ENCODE data around the gene FAM168A. TPM values are rescaled to one million over a fixed set of nuclear protein-coding genes. Genes with fewer than 3 reads are reported as not detected.
A peak's percentile ranks its signal among the peaks of the same experiment; 100 is the strongest.

The FAM168A gene
- total and polyA plus RNA-seq, 4 donors, result 5.5 to 52.0 (median 25.5) TPM

DNA sequence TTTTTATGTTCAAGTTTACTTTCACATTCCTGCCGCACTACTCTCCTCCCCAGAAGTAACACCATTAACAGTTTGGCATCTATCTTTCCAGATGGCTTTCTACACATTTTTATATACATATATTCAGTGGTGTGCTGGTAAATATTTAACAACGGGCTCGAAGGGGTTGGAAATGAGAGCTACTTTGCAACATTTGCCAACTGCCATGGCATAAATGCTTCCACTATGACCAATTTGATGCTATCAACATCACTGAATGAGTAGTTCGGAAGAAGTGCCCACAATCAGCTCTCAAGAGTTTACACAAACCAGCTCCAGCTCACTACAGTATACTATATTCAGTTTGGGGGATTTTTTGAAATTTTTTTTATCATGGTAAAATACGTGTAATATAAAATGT lies 166.5 kb downstream of the FAM168A start:
- DNase-seq, result no peak
- Histone ChIP-seq H3K36me3 (ENCODE audit: control insufficient read depth in 1 of 2, insufficient read depth in 2 of 2, low read length in 1 of 2) (peaks cover 0 to 3% of the 10 kb centered on the region in 2 donors), H3K27ac (ENCODE audit: low read depth in 1 of 2, low read length in 2 of 2) (no peak overlapping the region), H3K4me1 (ENCODE audit: control insufficient read depth in 1 of 2, insufficient read depth in 2 of 2, low read length in 2 of 2) (peaks cover 0 to 2% of the 10 kb centered on the region in 2 donors), H3K9me3 (ENCODE audit: control insufficient read depth, low read length) (no peaks in the 10 kb centered on the region), H3K27me3 (ENCODE audit: control insufficient read depth in 1 of 2, insufficient read depth in 2 of 2, low read length in 1 of 2) (no peaks in the 10 kb centered on the region), H3K4me3 (ENCODE audit: low read length in 2 of 2) (no peak overlapping the region)
- ATAC-seq (ENCODE audit: low FRiP score), result no peak
- intact Hi-C loops (cut with DNase I), result no loop called here
- 87 to 91% methylated on average over 5 of the region's 5 CpGs for WGBS, 2 donors

DNA sequence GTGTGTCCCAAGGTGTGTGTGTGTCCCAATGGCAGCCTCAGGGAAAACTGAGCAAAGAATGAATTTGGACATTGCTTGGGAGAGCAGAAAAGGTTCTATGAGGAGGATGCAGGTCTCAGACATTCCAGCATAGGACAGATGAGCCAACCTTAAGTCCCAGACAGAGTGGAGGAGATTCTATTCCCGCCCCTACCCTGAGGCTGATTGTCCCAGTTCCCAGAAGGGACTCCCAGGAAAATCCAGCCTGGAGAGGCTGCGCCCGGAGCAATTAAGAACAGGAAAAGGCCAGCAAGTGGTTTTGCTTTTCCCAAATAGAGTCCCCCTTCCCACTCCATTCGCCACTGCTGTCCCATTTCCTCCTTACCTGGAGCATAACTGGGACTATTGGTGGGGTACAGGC lies 167.6 kb downstream of the FAM168A start:
- Histone ChIP-seq H3K36me3 (ENCODE audit: control insufficient read depth in 1 of 2, insufficient read depth in 2 of 2, low read length in 1 of 2) (peaks cover 0 to 3% of the 10 kb centered on the region in 2 donors), H3K27me3 (ENCODE audit: control insufficient read depth in 1 of 2, insufficient read depth in 2 of 2, low read length in 1 of 2) (no peaks in the 10 kb centered on the region), H3K4me3 (ENCODE audit: low read length in 2 of 2) (no peak overlapping the region), H3K4me1 (ENCODE audit: control insufficient read depth in 1 of 2, insufficient read depth in 2 of 2, low read length in 2 of 2) (peaks cover 0 to 4% of the 10 kb centered on the region in 2 donors), H3K27ac (ENCODE audit: low read depth in 1 of 2, low read length in 2 of 2) (no peak overlapping the region), H3K9me3 (ENCODE audit: control insufficient read depth, low read length) (no peaks in the 10 kb centered on the region)
- WGBS, 2 donors, result 95 to 99% methylated on average over 4 of the region's 4 CpGs
- ATAC-seq (ENCODE audit: low FRiP score), result no peak
- intact Hi-C loops (cut with DNase I), result no loop called here
- no peak for DNase-seq

DNA sequence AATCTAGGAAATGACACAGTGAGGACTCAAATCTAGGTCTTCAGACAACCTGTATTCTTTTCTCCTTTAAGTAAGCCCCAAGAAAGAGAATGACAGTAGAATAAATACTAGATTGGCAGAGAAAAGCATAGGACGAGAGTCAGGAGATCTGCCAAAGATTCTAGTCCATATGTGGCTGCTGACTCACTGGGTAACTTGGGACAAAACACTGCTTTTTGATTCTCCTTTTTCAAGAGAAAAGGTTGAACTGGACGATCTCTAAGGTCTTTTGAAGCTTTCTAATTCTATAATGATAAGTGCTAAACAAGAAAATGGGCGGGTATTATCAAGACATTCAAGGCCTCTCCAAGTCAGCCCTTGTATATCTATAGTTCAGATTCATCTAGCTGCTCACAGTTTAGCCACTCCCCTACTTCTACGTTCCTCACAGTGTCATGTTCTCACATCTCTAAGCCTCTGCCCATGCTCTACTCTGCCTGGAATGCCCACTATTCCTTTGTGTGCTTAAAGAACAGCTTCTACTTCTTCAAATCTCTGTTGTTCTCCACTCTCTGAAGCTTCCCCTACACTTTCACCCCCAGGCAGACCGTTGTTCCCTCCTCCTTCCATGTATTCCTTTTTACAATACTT lies 168.7 kb downstream of the FAM168A start:
- Histone ChIP-seq H3K9me3 (ENCODE audit: control insufficient read depth, low read length) (no peaks in the 10 kb centered on the region), H3K27me3 (ENCODE audit: control insufficient read depth in 1 of 2, insufficient read depth in 2 of 2, low read length in 1 of 2) (no peaks in the 10 kb centered on the region), H3K36me3 (ENCODE audit: control insufficient read depth in 1 of 2, insufficient read depth in 2 of 2, low read length in 1 of 2) (peaks cover 0 to 3% of the 10 kb centered on the region in 2 donors), H3K4me3 (ENCODE audit: low read length in 2 of 2) (no peak overlapping the region), H3K27ac (ENCODE audit: low read depth in 1 of 2, low read length in 2 of 2) (no peak overlapping the region), H3K4me1 (ENCODE audit: control insufficient read depth in 1 of 2, insufficient read depth in 2 of 2, low read length in 2 of 2) (peaks cover 0 to 4% of the 10 kb centered on the region in 2 donors)
- DNase-seq (no peak), ATAC-seq (ENCODE audit: low FRiP score) (no peak)
- WGBS, 2 donors, result 42% methylated on average over 5 of the region's 5 CpGs
- intact Hi-C loops (cut with DNase I), result no loop called here

DNA sequence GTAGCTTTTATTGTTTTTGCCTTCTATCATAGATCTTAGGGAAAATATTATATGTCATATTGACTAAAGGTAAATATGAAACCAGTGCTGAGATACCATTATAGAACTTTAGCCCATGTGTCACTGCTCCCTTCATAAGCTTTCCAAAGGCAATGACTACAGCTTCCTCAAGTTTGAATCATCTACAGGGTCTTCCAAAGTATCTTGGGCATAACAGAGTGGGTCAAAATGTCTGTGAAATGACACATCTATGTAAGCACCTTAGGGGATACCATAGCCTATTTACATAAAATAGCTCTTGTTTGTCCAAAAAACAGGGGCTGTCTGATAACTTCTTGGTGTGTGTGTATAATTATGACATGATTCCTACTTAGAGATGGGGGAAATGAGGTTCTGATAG lies 169.2 kb downstream of the FAM168A start:
- DNase-seq (no peak), ATAC-seq (ENCODE audit: low FRiP score) (no peak)
- H3K36me3 ChIP-seq (ENCODE audit: control insufficient read depth in 1 of 2, insufficient read depth in 2 of 2, low read length in 1 of 2), result peaks cover 0 to 3% of the 10 kb centered on the region in 2 donors
- H3K27ac ChIP-seq (ENCODE audit: low read depth in 1 of 2, low read length in 2 of 2), result no peak overlapping the region
- H3K9me3 ChIP-seq (ENCODE audit: control insufficient read depth, low read length), result no peaks in the 10 kb centered on the region
- no peak overlapping the region for H3K4me3 ChIP-seq (ENCODE audit: low read length in 2 of 2)
- no peaks in the 10 kb centered on the region for H3K27me3 ChIP-seq (ENCODE audit: control insufficient read depth in 1 of 2, insufficient read depth in 2 of 2, low read length in 1 of 2)
- intact Hi-C loops (cut with DNase I), result no loop called here
- H3K4me1 ChIP-seq (ENCODE audit: control insufficient read depth in 1 of 2, insufficient read depth in 2 of 2, low read length in 2 of 2), result peaks cover 0 to 4% of the 10 kb centered on the region in 2 donors

DNA sequence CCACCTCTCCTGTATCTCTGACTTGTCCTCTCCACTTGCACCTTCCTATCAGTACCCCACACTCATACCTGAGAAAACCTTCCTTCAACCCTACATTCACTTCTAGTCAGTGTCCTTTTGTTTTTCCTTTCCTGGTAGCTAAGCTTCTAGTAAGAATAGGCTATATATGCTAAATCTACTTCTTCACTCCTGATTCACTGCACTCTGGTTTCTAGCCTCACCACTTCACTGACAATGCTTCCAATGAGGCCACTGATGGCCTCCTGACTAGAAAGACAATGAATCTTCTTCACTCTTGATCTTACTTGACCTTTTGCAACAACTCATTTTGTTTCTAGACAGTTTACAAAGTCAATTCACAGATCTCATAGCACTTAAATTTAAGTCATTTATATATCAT lies 169.7 kb downstream of the FAM168A start:
- Histone ChIP-seq H3K4me1 (ENCODE audit: control insufficient read depth in 1 of 2, insufficient read depth in 2 of 2, low read length in 2 of 2) (peaks cover 0 to 4% of the 10 kb centered on the region in 2 donors), H3K27me3 (ENCODE audit: control insufficient read depth in 1 of 2, insufficient read depth in 2 of 2, low read length in 1 of 2) (no peaks in the 10 kb centered on the region), H3K27ac (ENCODE audit: low read depth in 1 of 2, low read length in 2 of 2) (no peak overlapping the region), H3K4me3 (ENCODE audit: low read length in 2 of 2) (no peak overlapping the region), H3K9me3 (ENCODE audit: control insufficient read depth, low read length) (no peaks in the 10 kb centered on the region), H3K36me3 (ENCODE audit: control insufficient read depth in 1 of 2, insufficient read depth in 2 of 2, low read length in 1 of 2) (peaks cover 0 to 3% of the 10 kb centered on the region in 2 donors)
- DNase-seq (no peak), ATAC-seq (ENCODE audit: low FRiP score) (no peak)
- intact Hi-C loops (cut with DNase I), result no loop called here

DNA sequence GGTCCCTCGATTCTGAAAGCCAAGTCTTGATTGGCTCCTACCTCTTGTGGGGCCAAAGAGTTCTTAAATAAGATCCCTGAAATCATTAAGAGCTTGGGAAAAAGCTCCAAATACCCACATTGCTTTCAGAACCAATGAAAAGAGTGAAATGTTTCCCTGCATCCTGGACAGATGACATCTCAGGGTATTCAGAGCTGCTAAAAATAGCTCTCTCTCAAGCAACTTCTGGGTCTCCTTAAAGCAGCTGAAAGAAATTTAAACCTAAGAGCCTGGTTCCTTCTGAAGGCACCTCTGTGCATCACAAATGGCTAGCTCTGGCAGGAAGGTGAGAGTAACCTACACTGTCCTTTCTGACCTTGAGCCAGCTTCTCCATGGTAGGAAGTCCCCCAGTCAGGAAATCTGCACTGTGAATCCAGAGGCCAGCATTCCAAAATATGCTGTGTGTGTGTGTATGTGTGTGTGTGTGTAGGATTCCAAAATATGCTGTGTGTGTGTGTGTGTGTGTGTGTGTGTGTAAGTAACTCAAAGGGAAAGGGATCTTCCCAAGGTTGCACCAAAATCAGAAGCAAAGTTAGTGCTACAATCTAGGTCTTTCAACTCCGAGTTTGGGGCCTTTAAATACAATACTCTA lies 171.6 kb downstream of the FAM168A start:
- H3K36me3 ChIP-seq (ENCODE audit: control insufficient read depth in 1 of 2, insufficient read depth in 2 of 2, low read length in 1 of 2), result peaks cover 0 to 3% of the 10 kb centered on the region in 2 donors
- intact Hi-C loops (cut with DNase I), result no loop called here
- WGBS, 2 donors, result 38 to 49% methylated on average over 2 of the region's 2 CpGs
- H3K9me3 ChIP-seq (ENCODE audit: control insufficient read depth, low read length), result no peaks in the 10 kb centered on the region
- no peak overlapping the region for H3K4me3 ChIP-seq (ENCODE audit: low read length in 2 of 2)
- H3K27me3 ChIP-seq (ENCODE audit: control insufficient read depth in 1 of 2, insufficient read depth in 2 of 2, low read length in 1 of 2), result no peaks in the 10 kb centered on the region
- DNase-seq, result no peak
- no peak for ATAC-seq (ENCODE audit: low FRiP score)
- no peak overlapping the region for H3K27ac ChIP-seq (ENCODE audit: low read depth in 1 of 2, low read length in 2 of 2)
- H3K4me1 ChIP-seq (ENCODE audit: control insufficient read depth in 1 of 2, insufficient read depth in 2 of 2, low read length in 2 of 2), result peaks cover 0 to 4% of the 10 kb centered on the region in 2 donors

DNA sequence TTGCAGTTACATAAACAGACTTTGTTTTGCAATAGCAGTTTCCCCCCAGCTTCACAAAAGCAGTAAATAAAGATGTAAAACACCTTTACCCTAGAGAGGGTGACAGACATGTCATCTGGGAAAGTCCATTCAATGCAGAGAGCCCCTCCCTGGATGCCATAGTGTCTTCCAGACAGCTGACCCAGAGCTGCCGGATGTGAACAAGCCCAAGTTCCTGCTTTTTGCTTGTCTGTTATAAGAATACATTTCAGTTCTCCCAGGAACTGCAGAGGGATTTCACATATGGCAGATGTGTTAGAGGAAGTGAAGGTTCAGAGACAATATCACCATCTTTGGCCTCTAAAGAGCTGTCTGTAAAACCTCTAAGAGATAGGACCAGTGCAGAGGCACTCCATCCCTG lies 172.8 kb downstream of the FAM168A start:
- Histone ChIP-seq H3K27ac (ENCODE audit: low read depth in 1 of 2, low read length in 2 of 2) (no peak overlapping the region), H3K27me3 (ENCODE audit: control insufficient read depth in 1 of 2, insufficient read depth in 2 of 2, low read length in 1 of 2) (no peaks in the 10 kb centered on the region), H3K9me3 (ENCODE audit: control insufficient read depth, low read length) (no peaks in the 10 kb centered on the region), H3K4me1 (ENCODE audit: control insufficient read depth in 1 of 2, insufficient read depth in 2 of 2, low read length in 2 of 2) (peaks cover 0 to 4% of the 10 kb centered on the region in 2 donors), H3K4me3 (ENCODE audit: low read length in 2 of 2) (no peak overlapping the region), H3K36me3 (ENCODE audit: control insufficient read depth in 1 of 2, insufficient read depth in 2 of 2, low read length in 1 of 2) (peaks cover 0 to 3% of the 10 kb centered on the region in 2 donors)
- DNase-seq (peak in 1 of 2 donors; percentile 67), ATAC-seq (ENCODE audit: low FRiP score) (no peak)
- intact Hi-C loops (cut with DNase I), result no loop called here
- 70 to 92% methylated on average over 1 of the region's 1 CpG for WGBS, 2 donors

DNA sequence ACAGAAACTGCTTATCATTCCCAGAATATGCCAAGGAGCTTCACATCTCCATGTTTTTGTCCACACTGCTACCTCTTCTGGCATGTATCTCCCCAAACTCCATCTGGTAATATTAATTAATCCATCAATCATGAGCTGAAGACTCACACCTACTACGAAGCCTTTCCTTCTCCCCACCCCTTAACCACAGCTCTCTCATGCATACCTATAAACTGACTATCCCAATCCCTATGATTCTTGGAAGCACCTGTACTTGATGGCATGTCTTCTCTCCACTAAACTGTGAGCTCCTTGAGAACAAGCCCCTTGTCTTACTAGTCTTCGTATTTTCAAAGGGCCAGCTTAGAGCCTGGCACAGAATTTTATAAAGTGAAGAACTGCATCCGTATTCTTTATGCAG lies 174.4 kb downstream of the FAM168A start:
- no peak overlapping the region for H3K4me3 ChIP-seq (ENCODE audit: low read length in 2 of 2)
- no peaks in the 10 kb centered on the region for H3K9me3 ChIP-seq (ENCODE audit: control insufficient read depth, low read length)
- ATAC-seq (ENCODE audit: low FRiP score) (no peak), DNase-seq (no peak)
- intact Hi-C loops (cut with DNase I), result no loop called here
- no peak overlapping the region for H3K27ac ChIP-seq (ENCODE audit: low read depth in 1 of 2, low read length in 2 of 2)
- WGBS, 2 donors, result 92 to 97% methylated on average over 3 of the region's 3 CpGs
- H3K4me1 ChIP-seq (ENCODE audit: control insufficient read depth in 1 of 2, insufficient read depth in 2 of 2, low read length in 2 of 2), result peaks cover 0 to 4% of the 10 kb centered on the region in 2 donors
- no peaks in the 10 kb centered on the region for H3K36me3 ChIP-seq (ENCODE audit: control insufficient read depth in 1 of 2, insufficient read depth in 2 of 2, low read length in 1 of 2)
- H3K27me3 ChIP-seq (ENCODE audit: control insufficient read depth in 1 of 2, insufficient read depth in 2 of 2, low read length in 1 of 2), result no peaks in the 10 kb centered on the region

DNA sequence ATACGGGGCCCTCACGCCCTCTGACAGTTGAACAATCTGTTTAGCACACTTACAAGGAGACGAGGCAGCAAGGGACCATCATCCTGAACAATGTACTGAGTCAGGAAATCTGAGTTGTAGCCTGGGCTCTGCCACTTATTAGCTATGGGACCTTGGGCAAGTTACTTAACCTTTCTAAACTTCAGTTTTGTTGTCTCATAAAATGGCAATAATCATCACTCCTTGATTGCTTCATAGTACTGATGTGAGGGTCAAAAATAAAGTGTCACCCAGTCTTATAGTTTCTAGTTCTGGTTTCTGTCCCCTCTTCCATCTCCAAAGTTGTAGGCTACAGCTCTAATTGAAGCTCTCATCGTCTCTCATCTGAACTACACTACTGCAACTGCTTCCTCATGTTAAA lies 175.0 kb downstream of the FAM168A start:
- no peaks in the 10 kb centered on the region for H3K9me3 ChIP-seq (ENCODE audit: control insufficient read depth, low read length)
- H3K4me3 ChIP-seq (ENCODE audit: low read length in 2 of 2), result no peak overlapping the region
- no peaks in the 10 kb centered on the region for H3K36me3 ChIP-seq (ENCODE audit: control insufficient read depth in 1 of 2, insufficient read depth in 2 of 2, low read length in 1 of 2)
- intact Hi-C loops (cut with DNase I), result no loop called here
- no peak overlapping the region for H3K27ac ChIP-seq (ENCODE audit: low read depth in 1 of 2, low read length in 2 of 2)
- DNase-seq (peak in 1 of 2 donors; percentile 44), ATAC-seq (ENCODE audit: low FRiP score) (no peak)
- H3K4me1 ChIP-seq (ENCODE audit: control insufficient read depth in 1 of 2, insufficient read depth in 2 of 2, low read length in 2 of 2), result peaks cover 0 to 4% of the 10 kb centered on the region in 2 donors
- WGBS, 2 donors, result 97 to 99% methylated on average over 4 of the region's 4 CpGs
- no peaks in the 10 kb centered on the region for H3K27me3 ChIP-seq (ENCODE audit: control insufficient read depth in 1 of 2, insufficient read depth in 2 of 2, low read length in 1 of 2)

Measured in aorta (tissue), 5 donors.